HepG2 (cell line): Measurements from ENCODE around the gene ECT2. TPM values are rescaled to one million over a fixed set of nuclear protein-coding genes. Genes with fewer than 3 reads are reported as not detected.

Source experiments
- CEBPG ChIP-seq: IDR thresholded peaks from 2 replicates; pipeline ENCODE4 v1.6.1; 2016
- CREM ChIP-seq, 2 experiments: sonication (generic) in 1 of 2; formaldehyde crosslinking in 1 of 2; IDR thresholded peaks; 2 replicates each; pipeline versions ENCODE4 v1.4.0 to v1.6.1; 2016 to 2020; ENCODE audit warnings: antibody characterized with exemption in 1 of 2, mild to moderate bottlenecking in 1 of 2, missing genetic modification reagents in 1 of 2
- ELF1 ChIP-seq: sonication (generic); formaldehyde crosslinking; IDR thresholded peaks from 2 replicates; pipeline ENCODE4 v1.4.0; 2020; ENCODE audit warnings: missing genetic modification reagents
- FOSL1 ChIP-seq: sonication (generic); formaldehyde crosslinking; IDR thresholded peaks from 2 replicates; pipeline ENCODE4 v1.9.0; 2021; ENCODE audit warnings: missing genetic modification reagents, borderline replicate concordance
- FOXC1 ChIP-seq: sonication (generic); formaldehyde crosslinking; IDR thresholded peaks from 2 replicates; pipeline ENCODE4 v1.8.0; 2022; ENCODE audit warnings: mild to moderate bottlenecking, missing genetic modification reagents, borderline replicate concordance
- HDAC1 ChIP-seq: sonication (generic); formaldehyde crosslinking; IDR thresholded peaks from 2 replicates; pipeline ENCODE4 v1.5.1; 2020; ENCODE audit warnings: mild to moderate bottlenecking, missing genetic modification reagents
- HIVEP1 ChIP-seq: sonication (generic); formaldehyde crosslinking; IDR thresholded peaks from 2 replicates; pipeline ENCODE4 v1.4.0; 2020; ENCODE audit warnings: mild to moderate bottlenecking, missing genetic modification reagents
- HOXD1 ChIP-seq: sonication (generic); formaldehyde crosslinking; IDR thresholded peaks from 2 replicates; pipeline ENCODE4 v1.5.0; 2020; ENCODE audit warnings: missing genetic modification reagents
- JUNB ChIP-seq: sonication (generic); formaldehyde crosslinking; IDR thresholded peaks from 2 replicates; pipeline ENCODE4 v1.8.0; 2022; ENCODE audit warnings: missing genetic modification reagents, mild to moderate bottlenecking, borderline replicate concordance
- MIER3 ChIP-seq: IDR thresholded peaks from 2 replicates; pipeline ENCODE4 v1.6.1; 2016; ENCODE audit warnings: missing compliant biosample characterization, borderline replicate concordance
- NAIF1 ChIP-seq: sonication (generic); formaldehyde crosslinking; IDR thresholded peaks from 2 replicates; pipeline ENCODE4 v1.5.0; 2020; ENCODE audit warnings: mild to moderate bottlenecking, missing genetic modification reagents, borderline replicate concordance
- ONECUT2 ChIP-seq: sonication (generic); formaldehyde crosslinking; IDR thresholded peaks from 2 replicates; pipeline ENCODE4 v1.4.0; 2020; ENCODE audit warnings: missing genetic modification reagents
- PRMT3 ChIP-seq: sonication (generic); formaldehyde crosslinking; IDR thresholded peaks from 2 replicates; pipeline ENCODE4 v1.8.1; 2022; ENCODE audit warnings: low read depth, mild to moderate bottlenecking, moderate library complexity, missing genetic modification reagents, borderline replicate concordance
- RAD51 ChIP-seq: fragments of 450-650 bp; IDR thresholded peaks from 2 replicates; pipeline ENCODE4 v1.6.1; 2016; ENCODE audit warnings: borderline replicate concordance
- RORA ChIP-seq: sonication (generic); formaldehyde crosslinking; IDR thresholded peaks from 2 replicates; pipeline ENCODE4 v1.5.0; 2020; ENCODE audit warnings: mild to moderate bottlenecking, missing genetic modification reagents, moderate library complexity
- SYNCRIP ChIP-seq: fragments of 200-400 bp; formaldehyde crosslinking; IDR thresholded peaks from 2 replicates; pipeline ENCODE4 v1.6.1; 2018; ENCODE audit warnings: mild to moderate bottlenecking, low read depth, low read length; ENCODE audit not compliant: insufficient read depth
- UBTF ChIP-seq: sonication (generic); formaldehyde crosslinking; IDR thresholded peaks from 2 replicates; pipeline ENCODE4 v1.4.0; 2020; ENCODE audit warnings: mild to moderate bottlenecking, missing genetic modification reagents
- ZGPAT ChIP-seq: IDR thresholded peaks from 2 replicates; pipeline ENCODE4 v1.6.1; 2016; ENCODE audit warnings: mild to moderate bottlenecking
- ZNF160 ChIP-seq: sonication (generic); formaldehyde crosslinking; IDR thresholded peaks from 2 replicates; pipeline ENCODE4 v1.8.0; 2022; ENCODE audit warnings: mild to moderate bottlenecking, inconsistent platforms, missing genetic modification reagents
- ZNF180 ChIP-seq: sonication (generic); formaldehyde crosslinking; IDR thresholded peaks from 2 replicates; pipeline ENCODE4 v1.4.0; 2020; ENCODE audit warnings: low read depth, missing genetic modification reagents, borderline replicate concordance
- ZNF230 ChIP-seq: sonication (generic); formaldehyde crosslinking; IDR thresholded peaks from 2 replicates; pipeline ENCODE4 v1.4.0; 2020; ENCODE audit warnings: mild to moderate bottlenecking, missing genetic modification reagents
- ZNF264 ChIP-seq: sonication (generic); formaldehyde crosslinking; IDR thresholded peaks from 2 replicates; pipeline ENCODE4 v1.4.0; 2020; ENCODE audit warnings: missing genetic modification reagents
- ZNF577 ChIP-seq: sonication (generic); formaldehyde crosslinking; IDR thresholded peaks from 2 replicates; pipeline ENCODE4 v1.4.0; 2020; ENCODE audit warnings: mild to moderate bottlenecking, low read depth, missing genetic modification reagents, borderline replicate concordance
- ZNF768 ChIP-seq: sonication (generic); formaldehyde crosslinking; IDR thresholded peaks from 2 replicates; pipeline ENCODE4 v1.4.0; 2020; ENCODE audit warnings: missing genetic modification reagents
- ZNF772 ChIP-seq: sonication (generic); formaldehyde crosslinking; IDR thresholded peaks from 2 replicates; pipeline ENCODE4 v1.5.0; 2020; ENCODE audit warnings: mild to moderate bottlenecking, missing genetic modification reagents
- ZNF780A ChIP-seq: sonication (generic); formaldehyde crosslinking; IDR thresholded peaks from 2 replicates; pipeline ENCODE4 v1.8.0; 2022; ENCODE audit warnings: mild to moderate bottlenecking, missing genetic modification reagents, moderate library complexity
- ZNF891 ChIP-seq: sonication (generic); formaldehyde crosslinking; IDR thresholded peaks from 2 replicates; pipeline ENCODE4 v1.5.0; 2020; ENCODE audit warnings: mild to moderate bottlenecking, missing genetic modification reagents
- polyA plus RNA-seq, 8 experiments: library from polyadenylated mRNA; depleted of rRNA in 3 of 8; stranded (reverse) in 7 of 8; unstranded in 1 of 8; fragments of >200 nt; fragmentation: Illumina TruSeq in 4 of 8; extraction: Trizol in 4 of 8; gene quantifications; 2 replicates each; pipeline versions ENCODE4 v1.2.1 to v1.2.3, GENCODE V29; 2011 to 2016; ENCODE audit warnings: low read depth in 4 of 8, missing spikeins in 1 of 8, mixed read lengths in 1 of 8; ENCODE audit not compliant: insufficient read depth in 1 of 8
- total RNA-seq, 5 experiments: library from RNA; depleted of rRNA; stranded (reverse); fragments of >200 nt; fragmentation: Illumina TruSeq; extraction: Trizol; gene quantifications; 2 replicates each; pipeline ENCODE4 v1.2.3, GENCODE V29; 2016; ENCODE audit warnings: low read depth in 1 of 5
- TF ChIP-seq, protein P1 (sequence below): sonication (generic); formaldehyde crosslinking; IDR thresholded peaks from 2 replicates; pipeline ENCODE4 v1.8.1; 2023; ENCODE audit warnings: mild to moderate bottlenecking, missing genetic modification reagents

Gene ECT2
- total and polyA plus RNA-seq, 2 of the 13 experiments (the other 11 are each of a cell fraction or from before 2014, with no cell fraction given) = 21.6 to 52.0 TPM

DNA sequence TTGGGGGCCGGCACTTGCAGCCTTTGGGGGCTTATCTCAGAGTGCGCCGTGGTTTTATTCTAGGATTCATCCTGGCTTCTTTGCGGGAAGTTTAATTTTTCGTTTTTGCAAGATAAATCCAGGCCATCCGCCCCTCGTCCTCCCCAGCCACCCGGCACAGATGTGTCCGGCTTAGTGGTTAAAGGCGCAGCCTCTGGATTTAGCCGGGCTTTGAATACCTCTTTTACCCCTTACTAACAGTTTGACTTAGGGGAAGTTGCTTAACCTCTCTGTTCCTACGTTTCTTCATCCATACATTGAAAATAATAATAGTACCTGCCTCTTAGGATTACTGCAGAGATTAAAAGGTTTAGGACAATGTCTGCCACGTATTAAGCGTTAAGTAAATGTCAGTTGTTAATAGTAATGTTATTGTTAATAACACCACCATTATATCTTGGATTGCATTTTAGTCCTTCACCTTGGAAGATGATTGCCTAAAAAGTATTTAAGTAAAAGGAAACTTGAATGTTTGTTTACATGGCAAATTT is 714 bp downstream of the ECT2 start (continued):
- TF ChIP-seq ZGPAT (CRISPR knock-in tag) = no peak
- TF ChIP-seq ONECUT2 (CRISPR knock-in tag) = no peak
- TF ChIP-seq HIVEP1 (CRISPR knock-in tag) = no peak
- peak; percentile 32; the same call in 1 of the 2 replicates for TF ChIP-seq NAIF1
- 0 out of 2 replicates have a peak, but pooled peaks have one; percentile 5 for TF ChIP-seq UBTF (CRISPR knock-in tag)
- TF ChIP-seq RAD51 = no peak
- no peak for TF ChIP-seq RORA
- TF ChIP-seq, protein P1, sequence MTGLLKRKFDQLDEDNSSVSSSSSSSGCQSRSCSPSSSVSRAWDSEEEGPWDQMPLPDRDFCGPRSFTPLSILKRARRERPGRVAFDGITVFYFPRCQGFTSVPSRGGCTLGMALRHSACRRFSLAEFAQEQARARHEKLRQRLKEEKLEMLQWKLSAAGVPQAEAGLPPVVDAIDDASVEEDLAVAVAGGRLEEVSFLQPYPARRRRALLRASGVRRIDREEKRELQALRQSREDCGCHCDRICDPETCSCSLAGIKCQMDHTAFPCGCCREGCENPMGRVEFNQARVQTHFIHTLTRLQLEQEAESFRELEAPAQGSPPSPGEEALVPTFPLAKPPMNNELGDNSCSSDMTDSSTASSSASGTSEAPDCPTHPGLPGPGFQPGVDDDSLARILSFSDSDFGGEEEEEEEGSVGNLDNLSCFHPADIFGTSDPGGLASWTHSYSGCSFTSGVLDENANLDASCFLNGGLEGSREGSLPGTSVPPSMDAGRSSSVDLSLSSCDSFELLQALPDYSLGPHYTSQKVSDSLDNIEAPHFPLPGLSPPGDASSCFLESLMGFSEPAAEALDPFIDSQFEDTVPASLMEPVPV (CRISPR knock-in tag) = no peak
- TF ChIP-seq HOXD1 (CRISPR knock-in tag) = no peak
- no peak for TF ChIP-seq CEBPG (CRISPR knock-in tag)
- no peak for TF ChIP-seq FOSL1 (CRISPR knock-in tag)
- TF ChIP-seq ZNF891 (CRISPR knock-in tag) = no peak
- no peak for TF ChIP-seq ZNF264 (CRISPR knock-in tag)
- no peak for TF ChIP-seq PRMT3 (CRISPR knock-in tag)
- TF ChIP-seq ZNF768 (CRISPR knock-in tag) = peak; percentile 56; the same call in 1 of the 2 replicates
- TF ChIP-seq ZNF772 (CRISPR knock-in tag) = 0 out of 2 replicates have a peak, but pooled peaks have one; percentile 18
- no peak for TF ChIP-seq FOXC1 (CRISPR knock-in tag)
- TF ChIP-seq HDAC1 (CRISPR knock-in tag) = no peak
- TF ChIP-seq ZNF230 (CRISPR knock-in tag) = no peak
- TF ChIP-seq SYNCRIP = no peak
- no peak for TF ChIP-seq ZNF180 (CRISPR knock-in tag)
- TF ChIP-seq ZNF577 (CRISPR knock-in tag) = no peak
- TF ChIP-seq ELF1 (CRISPR knock-in tag) = no peak
- no peak for TF ChIP-seq CREM (IDR thresholded peaks at IDR 0.05)
- TF ChIP-seq CREM (CRISPR knock-in tag; IDR thresholded peaks at IDR 0.05) = no peak
- TF ChIP-seq ZNF160 (CRISPR knock-in tag) = no peak
- TF ChIP-seq ZNF780A (CRISPR knock-in tag) = no peak
- no peak for TF ChIP-seq MIER3 (CRISPR knock-in tag)
- no peak for TF ChIP-seq JUNB (CRISPR knock-in tag)
